ENCODE data around the gene ADPRHL1. TPM values are rescaled to one million over a fixed set of nuclear protein-coding genes. Genes with fewer than 3 reads are reported as not detected.

Gene ADPRHL1
- total RNA-seq, 1 experiment from 2014 or later, result 1.5 TPM

- no peak for TF ChIP-seq PRDM15 (CRISPR knock-in tag; IDR thresholded peaks at IDR 0.05)
- no peak for TF ChIP-seq FOXJ3 (CRISPR knock-in tag; IDR thresholded peaks at IDR 0.05; ENCODE audit: borderline replicate concordance)
- no peak for TF ChIP-seq HMGXB4 (CRISPR knock-in tag; IDR thresholded peaks at IDR 0.05)
- no peak for TF ChIP-seq AR (CRISPR knock-in tag; IDR thresholded peaks at IDR 0.05)
- TF ChIP-seq ZNF416 (CRISPR knock-in tag; IDR thresholded peaks at IDR 0.05), result no peak
- TF ChIP-seq E2F5 (CRISPR knock-in tag; IDR thresholded peaks at IDR 0.05), result no peak
- TF ChIP-seq CREM (CRISPR knock-in tag; IDR thresholded peaks at IDR 0.05), result no peak
- TF ChIP-seq ZNF396 (CRISPR knock-in tag; IDR thresholded peaks at IDR 0.05; ENCODE audit: borderline replicate concordance), result no peak
- no peak for TF ChIP-seq KAT7 (CRISPR knock-in tag; IDR thresholded peaks at IDR 0.05; ENCODE audit: borderline replicate concordance)
- TF ChIP-seq ZNF263 (CRISPR knock-in tag; IDR thresholded peaks at IDR 0.05; ENCODE audit: low read depth), result no peak
Measured at GRCh38 chr13:113502686-113503085, 49.4 kb upstream of the ADPRHL1 start (continued).

GRCh38 chr13:113500530-113501265 is 47.4 kb upstream of the ADPRHL1 start:
- H3K27ac Mint-ChIP-seq, result no peak overlapping the region
- POLR2A ChIA-PET, result no interaction called here
- H3K4me1 Mint-ChIP-seq, result peaks cover 5% of the 10 kb centered on the region
- H3K4me3 Mint-ChIP-seq, result no peak overlapping the region
- H3K9me3 Mint-ChIP-seq, result no peaks in the 10 kb centered on the region
- DNase-seq (ENCODE audit: low spot score), result no peak
- CTCF ChIA-PET, result no interaction called here
- no peak for ATAC-seq
- no peak for TF ChIP-seq ZNF317 (CRISPR knock-in tag; IDR thresholded peaks at IDR 0.05; ENCODE audit: borderline replicate concordance, low read depth)
- no peak for TF ChIP-seq ZBTB43 (CRISPR knock-in tag; IDR thresholded peaks at IDR 0.05)
- no peak for TF ChIP-seq MAX (CRISPR knock-in tag; IDR thresholded peaks at IDR 0.05)
- no peaks in the 10 kb centered on the region for H3K27me3 Mint-ChIP-seq (ENCODE audit: low read depth)
- peaks cover 70% of the 10 kb centered on the region for H3K36me3 Mint-ChIP-seq
